Right lobe of liver (tissue), 4 donors: ENCODE results near the gene PTPRU.

Experiments used
- CTCF ChIP-seq, 4 donors: fragments of 200-600 bp in 3 of 4; fragments of 450-650 bp in 1 of 4; IDR thresholded peaks; one replicate each; pipeline versions ENCODE4 v1.5.1 to v1.8.0; 2016 to 2022; ENCODE audit warnings: antibody characterized with exemption in 4 of 4, mild to moderate bottlenecking in 2 of 4
- POLR2A ChIP-seq: fragments of 450-650 bp; IDR thresholded peaks from one replicate; pipeline ENCODE4 v1.6.1; 2017; ENCODE audit warnings: antibody characterized with exemption, mild to moderate bottlenecking
- donor health status: DM: no; HTN: no; CAD: no.
- donor health status: DM: no; HTN: no; CAD: no.
- donor health status: DM: no; HTN: yes; CAD: no.

- TF ChIP-seq CTCF (IDR thresholded peaks at IDR 0.05), result no peak
- no peak for TF ChIP-seq POLR2A
Observed at GRCh38 chr1:29267321-29268070, 31.2 kb downstream of the PTPRU start.
